Motor neuron (in vitro differentiated cells): Measurements from ENCODE around the gene CAMTA1. TPM values are rescaled to one million over a fixed set of nuclear protein-coding genes. Genes with fewer than 3 reads are reported as not detected.
"Not testable (repeated sequence)": the region's sequence is repeated elsewhere in the genome, so short reads cannot be mapped to it uniquely, and the experiment has no call there.

Source experiments
- ATAC-seq, 8 experiments: fragments of 200-7000 bp; cut with Tn5 transposase; replicated peaks in 6 of 8; 2 replicates each; pipeline ENCODE4 v1.8.0; 2021; ENCODE audit warnings: mild to moderate bottlenecking in 8 of 8, moderate library complexity in 8 of 8
- H3K27ac ChIP-seq, 2 donors: fragments of 250-450 bp; sonication (Bioruptor Pico); 2 replicates each; pipeline ENCODE4 v1.9.0; 2021; ENCODE audit warnings: antibody characterized with exemption in 2 of 2, mild to moderate bottlenecking in 2 of 2, moderate library complexity in 1 of 2
- H3K4me1 ChIP-seq, 2 donors: fragments of 250-450 bp; sonication (Bioruptor Pico); replicated peaks in 1 of 2; 2 replicates each; pipeline ENCODE4 v1.6.1; 2021; ENCODE audit warnings: antibody characterized with exemption in 2 of 2, mild to moderate bottlenecking in 2 of 2, moderate library complexity in 1 of 2
- H3K4me3 ChIP-seq, 5 donors: fragments of 250-450 bp; sonication (Bioruptor Pico); 2 replicates each; pipeline ENCODE4 v1.9.0; 2021; ENCODE audit warnings: antibody characterized with exemption in 5 of 5, mild to moderate bottlenecking in 5 of 5, moderate library complexity in 4 of 5
- WGBS, 10 experiments: fragments of 450-650 bp; shearing (Covaris generic); methylation state at CpG; one replicate each; pipeline ENCODE4 v1.0.0; 2022; 5-methylcytosine and 5-hydroxymethylcytosine counted together
- in situ Hi-C, 9 experiments: fragments of 400-800 bp; cut with MboI; loops; one replicate each; pipeline ENCODE4 v1.15.0; 2021; ENCODE audit warnings: low sequenced_read_pairs in 9 of 9, low pct_unique_long_range_greater_than_20kb in 2 of 9; ENCODE audit not compliant: unreplicated experiment in 9 of 9
- total RNA-seq, 8 experiments: library from RNA; unstranded; fragments of 300-600 nt; gene quantifications; 2 replicates each; pipeline versions ENCODE4 v1.2.3 to v1.2.4, GENCODE V29; 2022

Gene CAMTA1
- total RNA-seq, 8 experiments from 2014 or later: 38.5 to 145 (median 77.6) TPM

DNA sequence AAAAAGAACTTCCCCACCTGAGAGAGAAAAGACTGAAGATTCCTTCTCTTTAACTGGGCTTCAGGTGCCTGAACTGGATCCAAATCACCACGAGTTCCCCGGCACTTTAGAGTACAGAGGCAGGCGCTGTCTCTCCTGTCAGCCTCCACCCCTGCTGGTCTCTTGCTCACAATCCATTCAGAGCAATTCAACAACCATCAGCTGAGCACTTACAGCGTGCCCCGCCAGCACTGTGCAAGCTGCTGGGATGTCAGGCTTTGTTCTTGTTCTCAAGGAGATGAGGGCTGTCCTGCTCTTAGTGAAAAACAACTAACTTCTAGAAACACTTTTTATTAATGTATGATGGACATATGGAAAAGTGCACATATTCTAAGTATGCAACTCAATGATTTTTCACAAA is 917.1 kb downstream of the CAMTA1 start:
- H3K4me1 ChIP-seq: peaks cover 12 to 21% of the 10 kb centered on the region in 2 donors
- peak in 3 of 8 experiments; percentile 7 to 25 (median 23) for ATAC-seq
- H3K4me3 ChIP-seq: peak overlapping the region in 2 of 5 donors; percentile 3 to 10
- WGBS, 10 experiments: 0 to 11% (median 7%) methylated on average over 1 to 5 of the region's 5 CpGs; no CpG with 5 or more reads in 3 of the 10 experiments
- in situ Hi-C loops: no loop called here
- H3K27ac ChIP-seq: no peak overlapping the region

DNA sequence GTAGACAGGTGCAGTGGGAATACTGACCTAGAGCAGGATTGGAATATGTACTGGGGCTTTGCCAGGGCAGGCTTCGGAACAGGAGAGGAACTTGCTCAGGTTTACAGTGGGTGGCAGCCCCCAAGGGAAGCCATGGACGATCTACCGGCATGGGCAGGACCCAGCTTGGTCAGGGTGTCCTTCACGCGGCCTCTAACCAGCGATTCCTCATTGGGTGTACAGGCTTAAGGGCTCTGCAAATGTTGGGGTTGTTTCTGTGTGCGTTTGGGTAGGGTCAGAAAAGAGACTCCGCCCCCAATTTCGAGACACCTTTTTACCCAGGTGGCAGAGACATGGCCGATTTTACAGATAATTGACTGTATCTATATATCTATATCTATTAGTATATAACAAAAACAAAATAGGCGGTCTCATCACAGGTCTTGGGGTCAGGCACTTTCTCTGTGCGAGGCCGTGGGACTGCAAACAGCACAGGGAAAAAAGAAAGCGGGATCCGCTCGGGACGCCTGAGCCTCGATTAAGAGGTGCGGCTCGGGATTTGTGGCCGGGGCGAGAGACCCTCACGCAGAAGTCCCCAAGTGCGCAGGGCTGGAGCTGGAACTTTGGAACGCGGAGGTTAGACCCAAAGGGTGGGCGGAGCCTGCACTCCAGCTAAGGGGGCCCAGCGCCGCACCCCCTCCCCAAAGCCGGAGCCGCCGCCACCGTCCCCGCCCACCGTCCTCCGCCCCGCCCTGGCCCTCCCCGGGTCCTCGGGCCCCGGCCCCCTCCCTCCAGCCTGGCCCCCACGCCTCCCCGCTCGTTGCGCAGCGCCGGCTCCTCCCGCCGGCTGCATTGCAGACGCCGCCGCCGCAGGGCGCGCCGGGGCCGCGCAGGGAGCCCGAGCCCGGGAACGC is 918.3 kb downstream of the CAMTA1 start:
- Histone ChIP-seq H3K4me3 (peak overlapping the region; percentile 50 to 80 (median 54)), H3K27ac (peak overlapping the region; percentile 62 to 63), H3K4me1 (peaks cover 12 to 21% of the 10 kb centered on the region in 2 donors)
- whole genome bisulfite sequencing, 10 experiments: 0 to 52% (median 9%) methylated on average over 1 to 20 of the region's 60 CpGs; no CpG with 5 or more reads in 1 of the 10 experiments
- ATAC-seq: peak in 6 of 8 experiments; percentile 4 to 25 (median 13)
- in situ Hi-C loops: no loop called here

- in situ Hi-C loops: no loop called here
- Histone ChIP-seq H3K4me3 (peak overlapping the region; percentile 50 to 80 (median 54)), H3K27ac (peak overlapping the region; percentile 62 to 63), H3K4me1 (peaks cover 12 to 21% of the 10 kb centered on the region in 2 donors)
- peak; percentile 90 to 99 (median 94) for ATAC-seq
- no CpG with 5 or more reads among the region's 151 CpGs for WGBS, 10 experiments
Observed at GRCh38 chr1:7704214-7705047, 919.2 kb downstream of the CAMTA1 start.

GRCh38 chr1:7705048-7705907 is 920.0 kb downstream of the CAMTA1 start:
- peaks cover 12 to 21% of the 10 kb centered on the region in 2 donors for H3K4me1 ChIP-seq
- ATAC-seq: peak in 5 of 8 experiments; percentile 2 to 21 (median 13)
- in situ Hi-C loops: no loop called here
- WGBS, 10 experiments: 0 to 17% (median 2%) methylated on average over 3 to 14 of the region's 106 CpGs; no CpG with 5 or more reads in 5 of the 10 experiments
- peak overlapping the region; percentile 50 to 80 (median 54) for H3K4me3 ChIP-seq
- peak overlapping the region; percentile 35 to 51 for H3K27ac ChIP-seq

DNA sequence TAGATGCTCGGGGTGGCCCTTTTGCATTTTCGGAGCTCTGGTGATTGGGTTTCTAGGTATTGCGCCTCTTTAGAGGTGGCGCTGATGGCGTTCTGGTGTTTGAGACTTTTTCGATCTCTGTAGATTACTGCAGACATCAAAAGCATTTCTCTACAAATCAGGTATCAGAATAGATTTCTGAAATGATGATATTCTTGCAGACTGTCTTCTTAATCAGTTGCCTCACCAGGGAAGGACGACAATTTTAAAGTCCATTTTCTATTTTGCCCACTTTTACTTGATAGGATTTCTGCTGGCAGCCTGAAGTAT is 920.6 kb downstream of the CAMTA1 start:
- H3K4me1 ChIP-seq: peaks cover 12 to 21% of the 10 kb centered on the region in 2 donors
- no peak overlapping the region for H3K27ac ChIP-seq
- 0 to 66% (median 20%) methylated on average over 1 to 7 of the region's 7 CpGs; no CpG with 5 or more reads in 2 of the 10 experiments for WGBS, 10 experiments
- H3K4me3 ChIP-seq: peak overlapping the region; percentile 50 to 80 (median 54)
- no peak for ATAC-seq
- in situ Hi-C loops: no loop called here

GRCh38 chr1:7707527-7707926 is 922.3 kb downstream of the CAMTA1 start:
- in situ Hi-C loops: no loop called here
- ATAC-seq: no peak
- 52 to 100% (median 82%) methylated on average over 1 to 4 of the region's 4 CpGs; no CpG with 5 or more reads in 2 of the 10 experiments for WGBS, 10 experiments
- Histone ChIP-seq H3K4me3 (no peak overlapping the region), H3K4me1 (peaks cover 8 to 15% of the 10 kb centered on the region in 2 donors), H3K27ac (no peak overlapping the region)

- H3K27ac ChIP-seq, ATAC-seq, H3K4me1 ChIP-seq, H3K4me3 ChIP-seq, in situ Hi-C loops: not testable (repeated sequence)
- WGBS, 10 experiments: 0 to 100% (median 86%) methylated on average over 1 to 4 of the region's 4 CpGs; no CpG with 5 or more reads in 1 of the 10 experiments
Observed at GRCh38 chr1:7708065-7708464, 922.8 kb downstream of the CAMTA1 start.

DNA sequence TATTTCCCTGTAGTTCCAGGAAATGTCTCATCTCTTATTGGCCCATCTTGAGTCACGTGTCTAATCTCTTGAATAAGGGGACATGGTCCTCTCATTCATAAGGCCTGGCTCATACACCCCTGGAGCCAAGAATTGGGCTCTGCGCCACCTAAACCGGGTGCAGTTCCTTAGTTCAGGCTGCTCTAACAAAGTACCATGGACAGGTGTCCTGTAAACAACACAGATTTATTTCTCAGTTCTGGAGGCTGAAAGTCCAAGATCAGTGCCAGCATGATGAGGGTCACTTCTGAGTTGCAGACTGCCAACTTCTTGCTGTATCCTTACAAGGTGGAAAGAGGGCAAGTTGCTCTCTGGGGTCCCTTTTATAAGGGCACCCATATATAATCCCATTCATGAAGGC is 925.6 kb downstream of the CAMTA1 start:
- Histone ChIP-seq H3K27ac (no peak overlapping the region), H3K4me1 (no peaks in the 10 kb centered on the region), H3K4me3 (no peak overlapping the region)
- ATAC-seq: no peak
- WGBS, 10 experiments: 20 to 100% (median 80%) methylated on average over 2 to 3 of the region's 3 CpGs; no CpG with 5 or more reads in 3 of the 10 experiments
- in situ Hi-C loops: no loop called here

- WGBS, 10 experiments: 0 to 96% (median 68%) methylated on average over 1 to 7 of the region's 8 CpGs; no CpG with 5 or more reads in 1 of the 10 experiments
- in situ Hi-C loops: no loop called here
- ATAC-seq: no peak
Observed at GRCh38 chr1:7712731-7713323, 927.6 kb downstream of the CAMTA1 start.

GRCh38 chr1:7716506-7716905 is 931.3 kb downstream of the CAMTA1 start:
- Histone ChIP-seq H3K4me3 (no peak overlapping the region), H3K4me1 (no peaks in the 10 kb centered on the region), H3K27ac (no peak overlapping the region)
- WGBS, 10 experiments: 33 to 100% (median 75%) methylated on average over 1 to 4 of the region's 4 CpGs; no CpG with 5 or more reads in 1 of the 10 experiments
- no peak for ATAC-seq
- in situ Hi-C loops: no loop called here

More at GRCh38 chr1:7712731-7713323, 927.6 kb downstream of the CAMTA1 start:
- Histone ChIP-seq H3K4me3 (no peak overlapping the region), H3K4me1 (no peaks in the 10 kb centered on the region), H3K27ac (no peak overlapping the region)

DNA sequence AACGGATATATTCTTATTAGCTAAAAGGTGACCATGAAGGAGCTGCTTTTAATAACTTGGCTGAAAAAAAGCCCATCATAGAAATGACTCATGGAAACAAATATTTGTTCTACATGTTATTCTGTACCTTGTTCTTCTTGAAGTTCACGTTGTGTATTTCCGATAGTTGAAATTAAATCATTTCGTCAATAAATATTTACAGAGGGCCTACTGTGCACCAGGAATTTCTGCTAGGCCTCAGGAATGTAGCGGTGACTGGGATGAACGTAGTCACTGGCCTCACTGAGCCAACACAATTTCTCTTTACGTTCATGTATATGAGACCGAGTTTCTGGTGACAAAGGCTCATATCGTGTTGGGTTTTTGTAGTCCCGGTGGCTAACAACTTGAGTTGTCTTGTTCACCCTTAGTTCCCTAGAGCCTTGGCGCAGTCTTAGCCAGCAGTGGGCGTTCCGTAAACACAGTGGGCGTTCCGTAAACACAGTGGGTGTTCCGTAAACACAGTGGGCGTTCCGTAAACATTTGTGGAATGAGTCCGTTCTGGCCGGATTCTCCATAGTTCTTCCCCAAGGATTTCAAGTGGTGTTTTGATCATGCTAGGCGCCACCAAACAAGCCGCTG is 932.6 kb downstream of the CAMTA1 start:
- no peak for ATAC-seq
- Histone ChIP-seq H3K4me3 (no peak overlapping the region), H3K27ac (no peak overlapping the region), H3K4me1 (no peaks in the 10 kb centered on the region)
- WGBS, 10 experiments: 57 to 90% (median 78%) methylated on average over 4 to 22 of the region's 22 CpGs
- in situ Hi-C loops: no loop called here
